GM10266 (cell line): ENCODE data around the gene NUDT19.
A peak's percentile ranks its signal among the peaks of the same experiment; 100 is the strongest.
"Not testable (repeated sequence)": the region's sequence is repeated elsewhere in the genome, so short reads cannot be mapped to it uniquely, and the experiment has no call there.

Experiments
- DNase-seq: peaks from one replicate; pipeline ENCODE4 v3.0.0; 2012; ENCODE audit errors: extremely low spot score
- CTCF ChIP-seq: IDR thresholded peaks from 2 replicates; pipeline ENCODE4 v1.5.1; 2012; ENCODE audit warnings: mild to moderate bottlenecking, low read depth; ENCODE audit not compliant: control insufficient read depth, insufficient read depth; ENCODE audit errors: missing control alignments

Gene NUDT19

GRCh38 chr19:32691291-32691951 is at the start of gene NUDT19:
NUDT19 (plus strand) TSS chr19:32691821; CDS start chr19:32691961, 140 bp downstream.
- no peak for TF ChIP-seq CTCF
- DNase-seq, result peak; percentile 92

GRCh38 chr19:32642771-32643170 is 48.9 kb upstream of the NUDT19 start:
- no peak for DNase-seq
- TF ChIP-seq CTCF, result no peak

- DNase-seq, result no peak
- no peak for TF ChIP-seq CTCF
These were observed 45.1 kb upstream of the NUDT19 start for GRCh38 chr19:32646556-32646955.

- DNase-seq, result no peak
- no peak for TF ChIP-seq CTCF
These were observed 44.3 kb upstream of the NUDT19 start for GRCh38 chr19:32647361-32647760.

- DNase-seq, result no peak
- TF ChIP-seq CTCF, result no peak
These were observed 41.9 kb upstream of the NUDT19 start for GRCh38 chr19:32649751-32650150.

GRCh38 chr19:32650671-32651070 is 41.0 kb upstream of the NUDT19 start:
- no peak for TF ChIP-seq CTCF
- DNase-seq, result no peak

GRCh38 chr19:32651729-32652140 is 39.9 kb upstream of the NUDT19 start:
- no peak for TF ChIP-seq CTCF
- DNase-seq, result no peak

GRCh38 chr19:32652331-32652730 is 39.3 kb upstream of the NUDT19 start:
- not testable (repeated sequence) for DNase-seq
